GM19238 (cell line): ENCODE results near the gene PLA2G4D.

Experiments
- DNase-seq: peaks from one replicate; pipeline ENCODE4 v3.0.0; 2011; ENCODE audit warnings: low spot score; ENCODE audit not compliant: insufficient read length

The PLA2G4D gene

DNA sequence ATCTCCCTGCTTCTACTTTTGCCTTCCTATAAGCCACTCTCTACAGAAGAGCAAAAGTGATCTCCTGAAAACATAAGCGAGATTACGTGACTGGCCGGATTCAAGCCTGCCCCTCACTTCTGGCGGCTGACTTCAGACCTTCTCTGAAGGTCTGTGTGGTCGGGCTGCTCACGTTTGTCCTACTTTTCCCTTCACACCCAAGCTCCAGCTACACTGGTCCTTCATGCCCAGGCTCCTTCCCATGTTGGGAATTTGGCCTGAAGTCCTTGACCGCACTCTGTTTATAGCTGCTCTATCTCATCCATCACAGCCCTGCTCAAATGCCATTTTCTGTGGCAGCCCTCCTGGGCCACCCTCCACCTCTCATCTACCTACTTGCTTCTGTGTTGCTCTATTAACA is 66.8 kb downstream of the PLA2G4D start:
- DNase-seq, result no peak

DNA sequence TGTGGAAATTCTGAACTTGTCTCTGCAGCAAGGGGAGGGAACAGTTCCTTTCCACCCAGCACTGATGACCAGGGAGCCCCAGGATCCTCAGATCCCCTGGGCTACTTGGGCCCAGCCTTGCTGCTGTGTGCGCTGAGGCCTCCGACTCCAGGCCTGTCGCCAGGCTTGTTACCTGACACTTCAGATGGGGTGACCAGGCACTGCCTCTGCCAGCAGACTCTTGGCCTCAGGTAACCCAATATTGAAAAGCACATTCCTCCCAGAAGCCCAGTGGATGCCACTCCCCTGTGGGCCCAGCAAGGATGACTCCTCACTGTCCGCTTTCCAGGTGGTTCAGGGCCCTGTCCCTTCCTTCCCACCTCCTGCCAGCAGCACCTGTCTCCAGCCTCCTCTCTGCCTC is 70.1 kb downstream of the PLA2G4D start:
- no peak for DNase-seq

DNA sequence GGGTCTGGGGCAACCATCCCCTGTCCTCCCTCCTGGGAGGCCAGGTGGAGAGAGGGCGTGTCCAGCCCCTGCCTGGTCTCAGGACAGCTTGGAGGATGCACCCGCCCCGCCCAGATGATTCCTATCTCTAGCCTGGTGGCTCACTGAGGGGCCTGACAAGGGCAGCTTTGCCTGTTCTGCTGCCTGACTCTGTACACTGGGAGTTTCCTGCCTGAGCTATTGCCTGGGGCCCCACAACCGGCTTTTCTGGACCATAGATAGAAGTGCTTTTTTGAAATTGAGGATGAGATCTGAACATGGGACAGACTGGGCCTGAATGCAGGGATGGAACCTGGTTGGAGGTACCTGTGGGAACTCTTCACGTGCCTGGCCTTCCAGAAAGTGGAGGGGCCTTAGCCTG is 72.8 kb downstream of the PLA2G4D start:
- no peak for DNase-seq

DNA sequence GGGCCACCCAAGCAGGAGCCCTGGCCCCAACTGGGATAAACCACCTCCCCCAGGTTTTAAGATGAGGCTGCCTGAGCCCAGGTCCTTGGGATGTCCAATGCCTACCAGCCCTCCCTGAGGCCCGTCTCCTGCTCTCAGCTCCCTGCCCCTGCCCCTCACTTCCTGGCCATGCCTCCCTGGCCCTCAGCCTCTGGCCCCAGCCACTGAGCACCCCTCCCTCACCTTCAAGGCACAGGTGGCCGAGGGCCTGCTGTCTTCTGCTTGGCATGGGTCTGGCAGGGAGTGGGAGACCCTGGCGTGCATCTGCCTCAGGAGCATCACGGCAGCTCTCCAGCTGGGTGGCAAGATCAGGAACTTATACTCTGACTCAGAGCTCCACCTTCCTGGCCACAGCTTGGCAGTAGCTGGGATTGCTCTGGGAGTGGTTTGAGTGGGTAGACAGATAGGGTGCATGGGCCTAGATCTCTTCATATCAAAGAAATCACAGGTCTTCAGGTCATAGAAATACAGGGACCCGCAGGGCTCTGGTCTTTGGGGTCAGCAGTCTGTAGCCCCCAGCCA is 73.6 kb downstream of the PLA2G4D start, which contains the start of gene PLA2G4E:
Gene PLA2G4E (minus strand): TSS at position 330 of the 561 bp plus-strand sequence. CDS start 12 bp downstream, at position 318.
- no peak for DNase-seq

DNA sequence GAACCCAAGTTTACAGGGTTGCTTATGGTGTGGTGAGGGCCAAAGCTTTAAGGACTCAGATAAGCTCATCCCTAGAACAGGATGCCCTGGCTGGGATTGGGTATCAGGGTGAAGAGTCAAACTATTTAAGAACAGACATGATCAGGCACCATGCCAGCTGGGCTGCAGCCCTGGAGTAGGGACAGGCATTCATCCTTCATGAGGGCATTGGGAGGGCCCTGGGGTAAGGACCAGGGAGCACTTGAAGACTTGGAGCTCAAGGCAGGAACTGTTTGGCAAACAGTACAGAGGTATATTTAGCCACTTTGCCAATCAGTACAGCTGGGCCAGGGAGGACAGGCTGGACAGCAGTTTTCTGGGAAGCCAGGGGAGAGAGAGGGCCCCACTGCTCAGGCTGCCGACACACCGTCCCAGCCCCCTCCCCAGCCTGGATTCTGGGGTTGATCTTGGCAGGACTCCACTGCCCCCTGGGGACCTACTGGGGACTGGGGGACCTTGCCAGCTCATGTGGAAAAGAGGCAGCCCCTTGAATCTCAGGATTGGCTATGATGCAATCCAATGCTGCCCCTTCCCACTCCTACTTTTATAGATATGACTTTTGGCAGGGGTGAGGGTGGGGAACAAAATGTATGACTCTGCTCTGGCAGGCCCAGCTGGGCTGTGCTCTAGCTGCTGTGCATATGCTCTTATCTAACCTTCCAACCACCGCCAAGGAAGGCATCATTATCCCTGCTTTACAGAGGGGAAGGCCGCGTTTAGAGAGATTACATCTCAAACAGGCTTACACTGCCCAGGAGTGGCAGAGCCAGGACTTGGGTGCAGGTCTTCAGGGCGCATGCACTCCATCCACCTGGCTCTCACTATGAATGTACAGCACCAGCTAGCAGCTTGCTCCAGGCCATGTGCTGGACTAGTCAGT is 75.8 kb downstream of the PLA2G4D start:
- no peak for DNase-seq
